ENCODE measurements around the gene C4BPB. TPM values are rescaled to one million over a fixed set of nuclear protein-coding genes. Genes with fewer than 3 reads are reported as not detected.

C4BPB gene
- total RNA-seq, 4 donors from 2014 or later: 0.24 to 6.0 (median 2.1) TPM

DNA sequence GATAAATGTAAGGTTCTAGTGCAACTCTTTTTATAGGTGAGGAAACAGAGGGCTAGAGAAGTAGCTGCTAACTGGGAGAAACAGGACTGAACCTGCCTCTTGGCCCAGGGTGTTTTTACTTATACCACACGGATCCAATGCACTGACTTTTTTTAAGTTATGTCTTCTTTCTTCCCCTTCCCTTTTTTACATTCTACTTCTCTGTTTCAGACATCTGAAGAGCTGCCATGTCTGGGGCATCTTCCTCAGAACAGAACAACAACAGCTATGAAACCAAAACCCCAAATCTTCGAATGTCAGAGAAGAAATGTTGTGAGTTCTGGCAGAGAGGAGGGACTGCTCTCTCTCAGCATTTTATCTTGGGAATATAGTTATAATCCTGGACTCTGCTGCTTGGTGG, 34.2 kb upstream of the C4BPB start:
- DNase-seq (ENCODE audit: low spot score) (no peak), ATAC-seq (ENCODE audit: low FRiP score) (no peak)
- TF ChIP-seq, protein P1, sequence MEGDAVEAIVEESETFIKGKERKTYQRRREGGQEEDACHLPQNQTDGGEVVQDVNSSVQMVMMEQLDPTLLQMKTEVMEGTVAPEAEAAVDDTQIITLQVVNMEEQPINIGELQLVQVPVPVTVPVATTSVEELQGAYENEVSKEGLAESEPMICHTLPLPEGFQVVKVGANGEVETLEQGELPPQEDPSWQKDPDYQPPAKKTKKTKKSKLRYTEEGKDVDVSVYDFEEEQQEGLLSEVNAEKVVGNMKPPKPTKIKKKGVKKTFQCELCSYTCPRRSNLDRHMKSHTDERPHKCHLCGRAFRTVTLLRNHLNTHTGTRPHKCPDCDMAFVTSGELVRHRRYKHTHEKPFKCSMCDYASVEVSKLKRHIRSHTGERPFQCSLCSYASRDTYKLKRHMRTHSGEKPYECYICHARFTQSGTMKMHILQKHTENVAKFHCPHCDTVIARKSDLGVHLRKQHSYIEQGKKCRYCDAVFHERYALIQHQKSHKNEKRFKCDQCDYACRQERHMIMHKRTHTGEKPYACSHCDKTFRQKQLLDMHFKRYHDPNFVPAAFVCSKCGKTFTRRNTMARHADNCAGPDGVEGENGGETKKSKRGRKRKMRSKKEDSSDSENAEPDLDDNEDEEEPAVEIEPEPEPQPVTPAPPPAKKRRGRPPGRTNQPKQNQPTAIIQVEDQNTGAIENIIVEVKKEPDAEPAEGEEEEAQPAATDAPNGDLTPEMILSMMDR (IDR thresholded peaks at IDR 0.05): no peak

DNA sequence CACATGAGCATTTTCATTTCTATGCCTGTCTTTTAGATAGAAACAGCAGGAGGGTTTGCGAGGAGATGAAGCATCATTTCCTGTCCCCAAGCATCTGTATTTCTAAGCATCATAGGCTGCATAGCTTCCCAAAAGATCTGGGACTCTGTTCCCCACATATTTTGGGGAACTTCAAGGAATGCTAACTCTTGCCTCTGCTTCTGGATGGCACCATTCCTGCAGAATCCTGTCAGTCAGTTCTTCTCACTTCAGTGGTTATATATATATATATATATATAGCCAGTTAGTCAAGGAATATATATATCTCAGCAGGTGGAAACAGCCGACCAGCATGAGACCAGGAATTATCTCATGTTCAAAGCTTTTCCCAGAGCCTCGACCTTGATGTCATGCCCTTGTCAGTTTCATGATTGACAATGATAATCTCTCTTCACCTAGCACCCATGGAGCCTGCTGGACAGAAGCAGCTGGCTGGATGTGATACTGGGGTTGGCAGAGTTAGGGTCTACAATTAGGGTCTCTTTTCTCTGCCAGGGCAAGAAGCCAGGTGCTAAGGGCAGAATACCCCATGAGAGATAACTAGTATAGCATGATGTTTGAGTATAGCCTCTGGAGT, 33.2 kb upstream of the C4BPB start:
- ATAC-seq (ENCODE audit: low FRiP score) (no peak), DNase-seq (ENCODE audit: low spot score) (no peak)
- TF ChIP-seq, protein P1 (IDR thresholded peaks at IDR 0.05): no peak

GRCh38 chr1:207056673-207057072, 32.0 kb upstream of the C4BPB start:
- DNase-seq (ENCODE audit: low spot score): no peak
- ATAC-seq (ENCODE audit: low FRiP score): no peak
- TF ChIP-seq, protein P1 (IDR thresholded peaks at IDR 0.05): no peak

DNA sequence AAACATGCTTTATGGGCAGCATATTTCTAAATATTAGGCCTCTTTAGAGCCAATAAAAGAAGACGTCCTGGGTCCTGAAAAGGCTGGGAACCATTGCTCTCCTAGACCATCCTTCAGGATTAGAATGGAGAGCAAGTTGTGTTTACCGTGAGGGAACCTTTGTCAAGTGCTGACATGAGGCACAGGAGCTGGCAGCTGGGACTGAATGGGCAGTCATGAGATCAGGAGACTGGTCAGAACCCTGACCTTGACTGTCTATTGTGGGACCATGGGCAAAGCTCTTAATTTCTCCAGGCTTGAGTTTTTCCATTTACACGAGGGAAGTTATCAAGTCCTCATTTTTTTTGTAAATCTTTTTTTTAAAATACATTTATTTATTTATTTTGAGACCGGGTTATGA, 30.4 kb upstream of the C4BPB start:
- ATAC-seq (ENCODE audit: low FRiP score) (no peak), DNase-seq (ENCODE audit: low spot score) (no peak)
- TF ChIP-seq, protein P1 (IDR thresholded peaks at IDR 0.05): no peak

GRCh38 chr1:207058878-207059867, 29.5 kb upstream of the C4BPB start:
- DNase-seq (ENCODE audit: low spot score) (no peak), ATAC-seq (ENCODE audit: low FRiP score) (peak; percentile 25)
- TF ChIP-seq, protein P1 (IDR thresholded peaks at IDR 0.05): no peak

DNA sequence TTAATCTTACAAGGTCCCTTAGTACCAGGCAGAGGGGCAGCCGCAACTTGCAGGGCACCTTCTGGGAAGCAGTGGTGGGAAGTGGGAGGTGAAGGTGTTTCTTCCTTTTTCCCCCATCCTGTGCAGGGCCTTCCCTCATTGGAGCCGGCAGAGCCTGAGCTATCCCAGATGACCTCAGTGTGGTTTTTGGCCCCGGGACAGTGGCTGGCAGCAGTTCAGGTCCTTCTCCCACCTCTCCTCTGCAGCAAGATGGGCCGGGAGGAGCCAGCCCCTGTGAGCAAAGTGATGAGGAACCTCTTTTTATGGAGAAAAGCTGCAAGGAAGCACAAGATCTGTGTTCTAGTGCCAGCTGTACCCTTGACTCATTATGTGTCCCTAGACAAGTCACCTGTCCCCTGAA, 28.8 kb upstream of the C4BPB start:
- no peak for DNase-seq (ENCODE audit: low spot score)
- TF ChIP-seq, protein P1 (IDR thresholded peaks at IDR 0.05): no peak
- ATAC-seq (ENCODE audit: low FRiP score): no peak
